Astrocyte of the cerebellum (primary cell): Measurements from ENCODE around the gene DLGAP1.

Experiments used
- DNase-seq: peaks from one replicate; pipeline ENCODE4 v3.0.0-alpha.2; 2011; ENCODE audit warnings: low read depth
- H3K4me3 ChIP-seq: 2 replicates; pipeline ENCODE4 v1.5.1; 2011; ENCODE audit warnings: mild to moderate bottlenecking, low read depth, low read length, moderate library complexity
- CTCF ChIP-seq: IDR thresholded peaks from 2 replicates; pipeline ENCODE4 v1.5.1; 2012; ENCODE audit warnings: low read length, low read depth, moderate library complexity, mild to moderate bottlenecking; ENCODE audit errors: missing control alignments
- in situ Hi-C: cut with HindIII; loops from 2 replicates; pipeline ENCODE4 v1.10.0; 2017; ENCODE audit warnings: low sequenced_read_pairs

Gene DLGAP1

DNA sequence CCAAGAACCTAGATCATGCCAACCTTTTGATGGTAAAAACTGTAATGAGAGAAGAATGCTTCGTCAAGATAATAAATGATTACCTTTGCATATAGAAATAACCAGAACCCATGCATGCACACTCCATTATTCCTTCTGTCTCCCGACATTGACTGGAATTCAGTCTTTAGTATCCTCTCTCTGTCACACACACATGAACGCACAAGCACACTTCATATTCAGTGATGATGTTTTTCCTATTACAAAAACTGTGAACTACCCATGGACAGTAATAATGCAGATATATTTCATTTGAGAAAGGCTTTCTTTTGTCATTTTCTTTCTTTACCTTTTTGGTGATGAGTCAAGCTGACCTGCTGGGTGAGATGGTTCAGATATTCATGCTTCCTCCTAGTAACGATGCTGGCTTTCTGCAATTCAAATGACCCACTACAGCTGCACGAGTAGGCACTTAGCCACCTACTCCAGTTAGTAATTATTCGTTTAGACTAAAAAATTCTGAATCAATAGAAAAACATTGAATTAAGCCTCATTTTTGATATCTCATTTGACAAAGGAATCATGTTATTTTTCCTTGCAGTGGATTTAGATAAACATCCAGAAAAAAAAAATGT lies 623.0 kb downstream of the DLGAP1 start:
- no peak for DNase-seq
- TF ChIP-seq CTCF, result no peak
- in situ Hi-C loops, result no loop called here
- no peak overlapping the region for H3K4me3 ChIP-seq

- H3K4me3 ChIP-seq, result no peak overlapping the region
- in situ Hi-C loops, result no loop called here
- no peak for DNase-seq
- TF ChIP-seq CTCF, result no peak
Measured at GRCh38 chr18:3830604-3831003, 624.5 kb downstream of the DLGAP1 start.

- no peak for DNase-seq
- in situ Hi-C loops, result no loop called here
- no peak for TF ChIP-seq CTCF
- no peak overlapping the region for H3K4me3 ChIP-seq
Measured at GRCh38 chr18:3827236-3827845, 627.8 kb downstream of the DLGAP1 start.

DNA sequence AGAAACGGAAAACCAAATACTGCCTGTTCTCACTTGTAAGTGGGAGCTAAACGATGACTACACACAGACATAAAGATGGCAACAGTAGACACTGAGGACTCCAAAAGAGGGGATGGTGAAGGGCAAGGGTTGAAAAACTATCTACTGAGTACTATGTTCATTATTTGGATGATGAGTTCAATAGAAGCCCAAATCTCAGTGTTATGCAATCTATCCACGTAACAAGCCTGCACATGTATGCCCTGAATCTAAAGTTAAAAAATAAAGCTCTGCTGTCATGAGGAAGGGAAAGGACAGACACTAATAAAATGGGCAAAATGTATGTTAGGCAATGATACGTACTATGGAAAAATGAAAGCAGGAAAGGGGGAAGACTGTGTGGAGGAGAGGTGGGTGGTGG lies 629.1 kb downstream of the DLGAP1 start:
- H3K4me3 ChIP-seq, result no peak overlapping the region
- DNase-seq, result no peak
- TF ChIP-seq CTCF, result no peak
- in situ Hi-C loops, result no loop called here

DNA sequence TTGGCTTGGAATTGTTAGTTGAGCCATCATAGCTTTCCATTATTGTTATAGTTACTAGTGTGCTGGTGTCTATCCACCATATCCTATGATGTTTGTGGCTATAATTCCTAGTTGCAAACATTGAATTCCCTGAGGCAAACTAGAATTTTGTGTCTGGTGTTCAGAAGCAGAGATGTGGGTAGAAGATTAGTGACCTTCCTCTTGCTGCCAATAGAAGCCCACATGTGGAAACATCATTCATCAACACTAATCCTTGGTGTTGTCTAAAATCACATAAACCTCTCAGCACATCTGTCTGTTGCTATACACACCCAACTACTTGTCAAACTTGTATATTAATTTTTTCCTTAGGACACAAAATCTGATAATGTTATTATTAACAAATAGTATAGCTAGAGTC lies 631.0 kb downstream of the DLGAP1 start:
- no peak overlapping the region for H3K4me3 ChIP-seq
- DNase-seq, result no peak
- TF ChIP-seq CTCF, result no peak
- in situ Hi-C loops, result no loop called here

- no peak for DNase-seq
- in situ Hi-C loops, result no loop called here
- TF ChIP-seq CTCF, result no peak
- no peak overlapping the region for H3K4me3 ChIP-seq
Measured at GRCh38 chr18:3823073-3823472, 632.0 kb downstream of the DLGAP1 start.

DNA sequence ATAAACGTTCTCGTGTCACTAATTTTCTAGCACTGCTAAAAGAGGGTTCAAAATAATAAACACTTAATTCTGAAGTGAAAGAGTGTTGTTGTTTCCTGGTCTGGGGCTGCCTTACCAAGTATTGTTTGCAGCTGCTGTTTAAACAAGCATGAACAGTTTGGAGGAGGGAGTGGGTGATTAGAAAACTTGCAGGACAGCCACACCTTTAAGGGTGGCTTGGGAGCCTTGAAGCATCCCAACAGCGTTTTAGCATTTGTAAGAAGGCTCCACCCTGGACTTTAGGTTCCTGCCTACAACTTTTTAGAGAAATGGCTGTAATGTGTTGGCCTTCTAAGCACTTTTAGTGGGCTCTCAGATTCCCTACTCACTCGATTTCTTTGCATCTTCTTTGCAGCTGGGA lies 633.6 kb downstream of the DLGAP1 start:
- no peak overlapping the region for H3K4me3 ChIP-seq
- no peak for TF ChIP-seq CTCF
- DNase-seq, result no peak
- in situ Hi-C loops, result no loop called here
